C4-2B (cell line): Measurements from ENCODE around the gene FARP2.

ENCODE experiments used
- CTCF ChIP-seq: fragments of 450-650 bp; conservative IDR thresholded peaks from 2 replicates; pipeline ENCODE4 v1.5.1; 2017; ENCODE audit warnings: mild to moderate bottlenecking
- ZFX ChIP-seq: fragments of 450-650 bp; IDR thresholded peaks from 2 replicates; pipeline ENCODE4 v1.6.1; 2017

- TF ChIP-seq CTCF (no peak), ZFX (no peak)
Measured at GRCh38 chr2:241372361-241372992, 16.4 kb downstream of the FARP2 start.
